HL-60 (cell line): ENCODE measurements around the gene ZNF607.

Source experiments
- CTCF ChIP-seq: IDR thresholded peaks from one replicate; pipeline ENCODE4 v1.5.1; 2011; ENCODE audit warnings: low read length, control low read depth, inconsistent platforms; ENCODE audit not compliant: insufficient read depth
- POLR2AphosphoS5 ChIP-seq: IDR thresholded peaks from 2 replicates; pipeline ENCODE4 v1.6.1; 2012; ENCODE audit warnings: low read depth
- REST ChIP-seq: IDR thresholded peaks from 2 replicates; pipeline ENCODE4 v1.6.1; 2012; ENCODE audit warnings: low read depth; ENCODE audit not compliant: insufficient replicate concordance

DNA sequence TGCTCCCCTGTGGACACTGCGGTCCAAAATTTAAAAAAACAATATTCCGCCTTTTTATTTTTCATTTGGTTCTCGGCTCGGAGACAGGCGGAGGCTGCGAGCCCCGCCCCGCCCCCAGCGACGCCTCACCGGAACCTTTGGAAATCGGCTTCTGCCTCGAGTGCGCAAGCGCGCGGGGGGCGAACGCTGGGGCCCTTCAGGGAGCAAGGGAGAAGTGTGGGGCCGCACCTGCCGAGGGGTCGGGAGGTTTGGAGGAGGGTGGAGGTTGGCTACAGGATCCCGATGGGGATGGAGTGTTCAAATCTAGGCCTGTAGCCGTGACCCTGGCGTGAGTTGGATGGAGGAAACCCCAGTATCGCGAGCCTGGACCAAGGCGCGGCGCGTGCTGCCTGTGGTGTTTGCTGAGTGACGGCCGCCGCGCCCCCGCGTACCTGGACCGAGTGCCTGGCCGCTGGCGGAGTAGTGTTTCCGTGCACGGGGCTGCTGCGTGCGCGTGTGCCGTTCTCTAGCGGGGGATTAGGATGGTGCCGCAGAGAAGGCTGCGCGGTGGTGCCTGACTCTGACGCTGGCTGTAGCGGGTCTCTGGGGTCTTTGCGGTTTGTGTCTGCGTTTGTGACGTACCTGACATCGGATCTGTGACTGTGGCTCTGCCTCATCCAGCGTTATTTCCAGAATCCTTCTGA, 63.7 kb downstream of the ZNF607 start:
- peak; percentile 43; the same call in 1 of the 2 replicates for TF ChIP-seq POLR2AphosphoS5
- TF ChIP-seq REST = no peak
- TF ChIP-seq CTCF = no peak
